OCI-LY3 (cell line): ENCODE measurements around the gene SMIM32.

Experiments
- EZH2phosphoT487 ChIP-seq: fragments of 200-600 bp; shearing (Covaris generic); IDR thresholded peaks from 2 replicates; pipeline ENCODE4 v1.6.1; 2018; ENCODE audit warnings: antibody characterized with exemption, mixed run types, low read depth
- TF ChIP-seq, protein P1 (sequence below): fragments of 200-600, 300-600 bp; sonication (generic); IDR thresholded peaks from 2 replicates; pipeline ENCODE4 v1.5.1; 2014; ENCODE audit warnings: antibody characterized with exemption, low read length, low read depth

DNA sequence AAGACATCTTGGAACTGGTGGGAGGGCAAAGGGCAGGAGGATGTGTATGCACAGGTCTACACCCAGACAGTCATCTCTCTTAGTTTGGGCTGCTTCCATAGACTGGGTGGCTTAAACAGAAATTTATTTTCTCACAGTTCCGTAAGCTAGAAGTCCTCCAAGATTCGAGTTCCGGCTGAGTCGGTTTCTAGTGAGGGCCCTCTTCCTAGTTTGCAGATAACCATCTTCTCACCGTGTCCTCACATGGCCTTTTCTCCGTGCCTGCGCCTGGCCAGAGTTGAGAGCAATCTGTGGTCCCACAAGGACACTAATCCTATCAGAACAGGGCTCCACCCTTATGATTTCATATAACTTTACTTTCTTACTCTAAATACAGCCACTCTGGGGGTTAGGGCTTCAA, 4.1 kb downstream of the SMIM32 start:
- TF ChIP-seq, protein P1, sequence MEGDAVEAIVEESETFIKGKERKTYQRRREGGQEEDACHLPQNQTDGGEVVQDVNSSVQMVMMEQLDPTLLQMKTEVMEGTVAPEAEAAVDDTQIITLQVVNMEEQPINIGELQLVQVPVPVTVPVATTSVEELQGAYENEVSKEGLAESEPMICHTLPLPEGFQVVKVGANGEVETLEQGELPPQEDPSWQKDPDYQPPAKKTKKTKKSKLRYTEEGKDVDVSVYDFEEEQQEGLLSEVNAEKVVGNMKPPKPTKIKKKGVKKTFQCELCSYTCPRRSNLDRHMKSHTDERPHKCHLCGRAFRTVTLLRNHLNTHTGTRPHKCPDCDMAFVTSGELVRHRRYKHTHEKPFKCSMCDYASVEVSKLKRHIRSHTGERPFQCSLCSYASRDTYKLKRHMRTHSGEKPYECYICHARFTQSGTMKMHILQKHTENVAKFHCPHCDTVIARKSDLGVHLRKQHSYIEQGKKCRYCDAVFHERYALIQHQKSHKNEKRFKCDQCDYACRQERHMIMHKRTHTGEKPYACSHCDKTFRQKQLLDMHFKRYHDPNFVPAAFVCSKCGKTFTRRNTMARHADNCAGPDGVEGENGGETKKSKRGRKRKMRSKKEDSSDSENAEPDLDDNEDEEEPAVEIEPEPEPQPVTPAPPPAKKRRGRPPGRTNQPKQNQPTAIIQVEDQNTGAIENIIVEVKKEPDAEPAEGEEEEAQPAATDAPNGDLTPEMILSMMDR, result no peak
- no peak for TF ChIP-seq EZH2phosphoT487
